OCI-LY1 (cell line): ENCODE data around the gene ATP6V0A1.

Experiments used
- CTCF ChIP-seq: fragments of 200-600 bp; sonication (generic), shearing (Covaris generic); IDR thresholded peaks from 2 replicates; pipeline ENCODE4 v1.5.1; 2017; ENCODE audit warnings: mild to moderate bottlenecking, antibody characterized with exemption, low read length, moderate library complexity, mixed read lengths
- EZH2 ChIP-seq: fragments of 200-600 bp; sonication (generic), shearing (Covaris generic); IDR thresholded peaks from 2 replicates; pipeline ENCODE4 v1.8.0; 2017; ENCODE audit warnings: borderline replicate concordance, mixed run types, mild to moderate bottlenecking, antibody characterized with exemption, low read length, moderate library complexity, mixed read lengths

GRCh38 chr17:42409523-42410318 is 49.0 kb upstream of the ATP6V0A1 start:
- TF ChIP-seq CTCF (no peak), EZH2 (no peak)
